DMS53 (cell line): ENCODE measurements around the gene CHIT1.
"Not testable (repeated sequence)": the region's sequence is repeated elsewhere in the genome, so short reads cannot be mapped to it uniquely, and the experiment has no call there.

ENCODE experiments used
- DNase-seq: peaks from one replicate; lab custom pipeline; 2025; lab: John Stamatoyannopoulos, UW

CHIT1 gene

GRCh38 chr1:203229471-203230135 lies at the start of gene CHIT1:
Gene CHIT1, minus strand, starts transcription at chr1:203229673. Its CDS starts 37 bp downstream, at chr1:203229636.
- DNase-seq, result no peak

- DNase-seq, result no peak
Observed at GRCh38 chr1:203278885-203279406, 49.5 kb upstream of the CHIT1 start.

GRCh38 chr1:203278082-203278884 lies 48.8 kb upstream of the CHIT1 start:
- DNase-seq, result peak; percentile 64

GRCh38 chr1:203276916-203277545 lies 47.6 kb upstream of the CHIT1 start:
- DNase-seq, result no peak

GRCh38 chr1:203276408-203276807 lies 46.9 kb upstream of the CHIT1 start:
- DNase-seq, result no peak

- no peak for DNase-seq
Observed at GRCh38 chr1:203275656-203276272, 46.3 kb upstream of the CHIT1 start.

GRCh38 chr1:203274603-203275381 lies 45.3 kb upstream of the CHIT1 start:
- DNase-seq, result peak; percentile 58

GRCh38 chr1:203273869-203274602 lies 44.6 kb upstream of the CHIT1 start:
- DNase-seq, result no peak

GRCh38 chr1:203273206-203273868 lies 43.9 kb upstream of the CHIT1 start:
- DNase-seq, result peak; percentile 96

- DNase-seq, result no peak
Observed at GRCh38 chr1:203272633-203273205, 43.2 kb upstream of the CHIT1 start.

GRCh38 chr1:203271962-203272632 lies 42.6 kb upstream of the CHIT1 start:
- no peak for DNase-seq

- DNase-seq, result peak; percentile 57
Observed at GRCh38 chr1:203271018-203271743, 41.7 kb upstream of the CHIT1 start.

GRCh38 chr1:203270448-203270847 lies 41.0 kb upstream of the CHIT1 start:
- no peak for DNase-seq

- DNase-seq, result no peak
Observed at GRCh38 chr1:203269654-203270020, 40.2 kb upstream of the CHIT1 start.

- peak; percentile 94 for DNase-seq
Observed at GRCh38 chr1:203268901-203269653, 39.6 kb upstream of the CHIT1 start.

- no peak for DNase-seq
Observed at GRCh38 chr1:203267912-203268311, 38.4 kb upstream of the CHIT1 start.

- peak; percentile 95 for DNase-seq
Observed at GRCh38 chr1:203267347-203267846, 37.9 kb upstream of the CHIT1 start.

- not testable (repeated sequence) for DNase-seq
Observed at GRCh38 chr1:203266140-203266539, 36.7 kb upstream of the CHIT1 start.
